CD4-positive, alpha-beta T cell (primary cell): ENCODE results near the gene NLRP8. TPM values are rescaled to one million over a fixed set of nuclear protein-coding genes. Genes with fewer than 3 reads are reported as not detected.

Experiments used
- ATAC-seq: fragments of 200-7000 bp; cut with Tn5 transposase; one replicate; pipeline ENCODE4 v1.10.0; 2022; ENCODE audit warnings: mild to moderate bottlenecking; ENCODE audit not compliant: poor library complexity
- CTCF ChIA-PET: fragments of 350-600 bp; sonication (Branson Sonifier 250); formaldehyde crosslinking; loops from one replicate; lab custom pipeline; 2021; ENCODE audit warnings: antibody characterized with exemption, inconsistent platforms; lab: Charles Lee
- POLR2A ChIA-PET: fragments of 350-600 bp; sonication (Branson Sonifier 250); formaldehyde crosslinking; loops from one replicate; lab custom pipeline; 2021; ENCODE audit warnings: antibody characterized with exemption, inconsistent platforms; lab: Charles Lee
- DNase-seq, 14 experiments: peaks; one replicate each; pipeline ENCODE4 v3.0.0-alpha.2; 2013 to 2020; ENCODE audit warnings: mixed read lengths in 2 of 14
- H3K27ac ChIP-seq, 2 donors: one replicate each; pipeline versions ENCODE4 v1.5.1 to v1.7.0; 2013; ENCODE audit warnings: low read length in 2 of 2, low read depth in 1 of 2, mild to moderate bottlenecking in 1 of 2
- H3K27me3 ChIP-seq, 2 experiments: 1 replicate in 1 of 2; 2 replicates in 1 of 2; pipeline versions ENCODE4 v1.6.1 to v1.7.0; 2013; ENCODE audit warnings: low read length in 2 of 2, control low read depth in 1 of 2, mild to moderate bottlenecking in 1 of 2, moderate library complexity in 1 of 2; ENCODE audit not compliant: insufficient read depth in 2 of 2, control insufficient read depth in 1 of 2
- H3K36me3 ChIP-seq: one replicate; pipeline ENCODE4 v1.6.1; 2013; ENCODE audit warnings: low read length, control low read depth; ENCODE audit not compliant: insufficient read depth
- H3K4me1 ChIP-seq: one replicate; pipeline ENCODE4 v1.6.1; 2013; ENCODE audit warnings: low read length, control low read depth; ENCODE audit not compliant: insufficient read depth
- H3K4me3 ChIP-seq: one replicate; pipeline ENCODE4 v1.5.1; 2013; ENCODE audit warnings: mild to moderate bottlenecking, low read length, moderate library complexity
- H3K9me3 ChIP-seq, 2 experiments: 1 replicate in 1 of 2; 2 replicates in 1 of 2; pipeline versions ENCODE4 v1.6.1 to v1.7.0; 2013; ENCODE audit warnings: low read length in 2 of 2, mild to moderate bottlenecking in 2 of 2, control low read depth in 1 of 2, moderate library complexity in 1 of 2; ENCODE audit not compliant: control insufficient read depth in 1 of 2, insufficient read depth in 1 of 2
- H3K27ac Mint-ChIP-seq: one replicate; pipeline ENCODE4 v1.8.0; 2020; ENCODE audit warnings: mixed read lengths
- H3K27me3 Mint-ChIP-seq: one replicate; pipeline ENCODE4 v1.8.0; 2021; ENCODE audit warnings: mixed read lengths
- H3K36me3 Mint-ChIP-seq: one replicate; pipeline ENCODE4 v1.8.0; 2021; ENCODE audit warnings: low read depth, mixed read lengths
- H3K4me1 Mint-ChIP-seq: one replicate; pipeline ENCODE4 v1.8.0; 2021; ENCODE audit warnings: low read depth, mixed read lengths
- H3K4me3 Mint-ChIP-seq: one replicate; pipeline ENCODE4 v1.8.0; 2020; ENCODE audit warnings: mild to moderate bottlenecking, mixed read lengths
- H3K9me3 Mint-ChIP-seq: one replicate; pipeline ENCODE4 v1.8.0; 2020; ENCODE audit warnings: mixed read lengths
- intact Hi-C, 2 experiments: fragments of 100-400 bp; cut with DNase I in 1 of 2; cut with micrococcal nuclease in 1 of 2; formaldehyde crosslinking; loops; one replicate each; pipeline versions ENCODE4 v1.15.1 to v1.9.0; 2023 to 2025; cut with DNase I, micrococcal nuclease
- total RNA-seq, 174 experiments: library from RNA in 2 of 174; stranded (reverse) in 2 of 174; gene quantifications; one replicate each; pipeline ENCODE4 v1.2.3 and lab custom pipeline; 2021 to 2026
- TF ChIP-seq, protein P1 (sequence below): fragments of 200-600 bp; IDR thresholded peaks from one replicate; pipeline ENCODE4 v1.8.0; 2022; ENCODE audit warnings: antibody characterized with exemption, mild to moderate bottlenecking

The NLRP8 gene
- total RNA-seq, 2 experiments from 2014 or later = not detected

DNA sequence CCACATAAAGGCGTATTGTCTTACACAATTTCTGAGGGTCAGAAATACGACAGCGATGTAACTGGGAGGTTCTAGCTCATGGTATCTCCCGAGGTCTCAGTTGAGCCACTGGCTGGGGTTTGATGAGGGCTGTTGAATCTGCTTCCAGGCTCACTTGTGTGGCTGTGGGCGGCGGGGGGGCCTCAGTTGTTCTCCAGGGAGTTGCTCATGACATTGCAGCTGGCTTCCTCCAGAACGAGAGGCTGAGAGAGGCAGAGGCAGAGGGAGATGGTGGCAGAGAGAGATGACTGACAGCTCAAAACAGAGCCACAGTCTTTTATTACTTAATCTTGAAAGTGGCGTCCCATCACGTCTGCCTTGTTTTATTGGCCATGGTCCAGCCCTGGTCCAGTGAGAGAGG, 32.8 kb downstream of the NLRP8 start:
- CTCF ChIA-PET = no interaction called here
- H3K4me3 ChIP-seq = no peak overlapping the region
- H3K9me3 ChIP-seq = peaks cover 20 to 24% of the 10 kb centered on the region in 2 experiments
- H3K36me3 ChIP-seq = no peaks in the 10 kb centered on the region
- Mint-ChIP-seq H3K4me3 (no peak overlapping the region), H3K9me3 (peaks cover 7% of the 10 kb centered on the region), H3K36me3 (no peaks in the 10 kb centered on the region), H3K4me1 (no peaks in the 10 kb centered on the region), H3K27me3 (no peaks in the 10 kb centered on the region), H3K27ac (no peak overlapping the region)
- DNase-seq (no peak), ATAC-seq (no peak)
- H3K4me1 ChIP-seq = no peaks in the 10 kb centered on the region
- POLR2A ChIA-PET = no interaction called here
- H3K27ac ChIP-seq = no peak overlapping the region
- TF ChIP-seq, protein P1, sequence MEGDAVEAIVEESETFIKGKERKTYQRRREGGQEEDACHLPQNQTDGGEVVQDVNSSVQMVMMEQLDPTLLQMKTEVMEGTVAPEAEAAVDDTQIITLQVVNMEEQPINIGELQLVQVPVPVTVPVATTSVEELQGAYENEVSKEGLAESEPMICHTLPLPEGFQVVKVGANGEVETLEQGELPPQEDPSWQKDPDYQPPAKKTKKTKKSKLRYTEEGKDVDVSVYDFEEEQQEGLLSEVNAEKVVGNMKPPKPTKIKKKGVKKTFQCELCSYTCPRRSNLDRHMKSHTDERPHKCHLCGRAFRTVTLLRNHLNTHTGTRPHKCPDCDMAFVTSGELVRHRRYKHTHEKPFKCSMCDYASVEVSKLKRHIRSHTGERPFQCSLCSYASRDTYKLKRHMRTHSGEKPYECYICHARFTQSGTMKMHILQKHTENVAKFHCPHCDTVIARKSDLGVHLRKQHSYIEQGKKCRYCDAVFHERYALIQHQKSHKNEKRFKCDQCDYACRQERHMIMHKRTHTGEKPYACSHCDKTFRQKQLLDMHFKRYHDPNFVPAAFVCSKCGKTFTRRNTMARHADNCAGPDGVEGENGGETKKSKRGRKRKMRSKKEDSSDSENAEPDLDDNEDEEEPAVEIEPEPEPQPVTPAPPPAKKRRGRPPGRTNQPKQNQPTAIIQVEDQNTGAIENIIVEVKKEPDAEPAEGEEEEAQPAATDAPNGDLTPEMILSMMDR = no peak
- intact Hi-C loops = no loop called here
- H3K27me3 ChIP-seq = peaks cover 0 to 3% of the 10 kb centered on the region in 2 experiments

DNA sequence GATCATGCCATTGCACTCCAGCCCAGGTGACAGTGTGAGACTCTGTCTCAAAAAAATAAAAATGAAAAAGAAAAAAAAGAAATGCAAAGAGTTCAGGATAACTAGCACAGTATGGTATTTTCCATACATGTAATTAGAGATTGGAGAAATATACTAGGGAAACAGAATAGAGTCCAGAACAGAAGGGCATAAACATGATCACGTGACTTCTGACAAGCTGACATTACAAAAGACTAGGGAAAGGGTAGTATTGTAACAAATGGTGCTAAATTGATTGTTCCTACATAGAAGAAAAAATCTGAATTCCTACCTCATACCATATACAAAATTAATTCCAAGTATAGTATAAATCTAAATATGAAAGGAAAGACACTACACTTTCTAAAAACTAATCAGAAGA, 37.6 kb downstream of the NLRP8 start:
- ChIA-PET CTCF (no interaction called here), POLR2A (no interaction called here)
- Mint-ChIP-seq H3K4me1 (no peaks in the 10 kb centered on the region), H3K27ac (no peak overlapping the region), H3K9me3 (peaks cover 3% of the 10 kb centered on the region), H3K27me3 (no peaks in the 10 kb centered on the region), H3K4me3 (no peak overlapping the region), H3K36me3 (no peaks in the 10 kb centered on the region)
- intact Hi-C loops = no loop called here
- no peak for DNase-seq
- Histone ChIP-seq H3K4me1 (no peaks in the 10 kb centered on the region), H3K27me3 (peaks cover 0 to 3% of the 10 kb centered on the region in 2 experiments), H3K9me3 (peaks cover 11 to 21% of the 10 kb centered on the region in 2 experiments), H3K36me3 (no peaks in the 10 kb centered on the region), H3K4me3 (no peak overlapping the region), H3K27ac (no peak overlapping the region)
- TF ChIP-seq, protein P1 = no peak
- ATAC-seq = no peak

DNA sequence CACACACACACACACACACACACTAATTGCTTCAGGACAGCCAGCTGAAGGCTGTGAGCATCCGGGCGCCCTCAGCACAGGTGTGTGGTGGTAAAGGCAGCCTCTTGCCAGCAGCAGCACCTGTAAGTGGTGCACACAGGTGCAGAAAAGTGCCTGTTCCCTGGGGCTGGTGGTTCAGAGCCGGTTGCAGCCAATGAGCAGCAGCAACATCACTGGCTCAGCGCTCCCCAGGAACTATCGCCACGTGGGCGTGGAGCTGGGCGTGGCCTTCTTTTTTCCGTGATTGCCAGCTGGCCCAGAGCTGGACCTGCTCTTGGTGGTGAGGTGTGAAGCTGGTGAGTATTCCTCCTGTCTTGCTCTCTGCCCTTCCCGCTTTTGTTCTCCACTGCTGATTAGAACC, 38.9 kb downstream of the NLRP8 start, which contains the start of gene NLRP5:
Gene NLRP5, plus strand, starts transcription at position 289 of the 400 bp plus-strand sequence.
- peaks cover 6% of the 10 kb centered on the region for H3K9me3 Mint-ChIP-seq
- intact Hi-C loops = no loop called here

More for the DNA sequence above, 38.9 kb downstream of the NLRP8 start, which contains the start of gene NLRP5:
- no peaks in the 10 kb centered on the region for H3K27me3 Mint-ChIP-seq
- H3K36me3 Mint-ChIP-seq = no peaks in the 10 kb centered on the region
- Histone ChIP-seq H3K4me1 (no peaks in the 10 kb centered on the region), H3K36me3 (no peaks in the 10 kb centered on the region), H3K9me3 (peaks cover 8 to 22% of the 10 kb centered on the region in 2 experiments), H3K4me3 (no peak within 1 kb of the TSS), H3K27me3 (peaks cover 0 to 3% of the 10 kb centered on the region in 2 experiments), H3K27ac (no peak within 1 kb of the TSS)
- no peak within 1 kb of the TSS for H3K27ac Mint-ChIP-seq
- CTCF ChIA-PET = no interaction called here
- DNase-seq = no peak
- no peak within 1 kb of the TSS for H3K4me3 Mint-ChIP-seq
- TF ChIP-seq, protein P1 = no peak
- POLR2A ChIA-PET = no interaction called here
- no peaks in the 10 kb centered on the region for H3K4me1 Mint-ChIP-seq
- ATAC-seq = no peak
